GM10248 (cell line): ENCODE results near the gene KLHL20.
"Not testable (repeated sequence)": the region's sequence is repeated elsewhere in the genome, so short reads cannot be mapped to it uniquely, and the experiment has no call there.

Source experiments
- CTCF ChIA-PET: fragments of 300-600 bp; sonication (Branson Sonifier 250); formaldehyde crosslinking; extraction: SDS; loops from one replicate; lab custom pipeline; 2021; ENCODE audit warnings: antibody characterized with exemption; lab: Yijun Ruan, JAX
- POLR2A ChIA-PET: fragments of 350-650 bp; sonication (Branson Sonifier 250); formaldehyde crosslinking; extraction: SDS; loops from one replicate; lab custom pipeline; 2020; ENCODE audit warnings: antibody characterized with exemption; lab: Yijun Ruan, JAX
- DNase-seq: peaks from one replicate; pipeline ENCODE4 v3.0.0; 2012; ENCODE audit errors: extremely low spot score
- TF ChIP-seq, protein P1 (sequence below): IDR thresholded peaks from 2 replicates; pipeline ENCODE4 v1.5.1; 2012; ENCODE audit warnings: mild to moderate bottlenecking, low read depth; ENCODE audit errors: extremely low read depth, missing control alignments, control extremely low read depth

The KLHL20 gene

GRCh38 chr1:173798078-173798477 lies 83.3 kb downstream of the KLHL20 start:
- TF ChIP-seq, protein P1, sequence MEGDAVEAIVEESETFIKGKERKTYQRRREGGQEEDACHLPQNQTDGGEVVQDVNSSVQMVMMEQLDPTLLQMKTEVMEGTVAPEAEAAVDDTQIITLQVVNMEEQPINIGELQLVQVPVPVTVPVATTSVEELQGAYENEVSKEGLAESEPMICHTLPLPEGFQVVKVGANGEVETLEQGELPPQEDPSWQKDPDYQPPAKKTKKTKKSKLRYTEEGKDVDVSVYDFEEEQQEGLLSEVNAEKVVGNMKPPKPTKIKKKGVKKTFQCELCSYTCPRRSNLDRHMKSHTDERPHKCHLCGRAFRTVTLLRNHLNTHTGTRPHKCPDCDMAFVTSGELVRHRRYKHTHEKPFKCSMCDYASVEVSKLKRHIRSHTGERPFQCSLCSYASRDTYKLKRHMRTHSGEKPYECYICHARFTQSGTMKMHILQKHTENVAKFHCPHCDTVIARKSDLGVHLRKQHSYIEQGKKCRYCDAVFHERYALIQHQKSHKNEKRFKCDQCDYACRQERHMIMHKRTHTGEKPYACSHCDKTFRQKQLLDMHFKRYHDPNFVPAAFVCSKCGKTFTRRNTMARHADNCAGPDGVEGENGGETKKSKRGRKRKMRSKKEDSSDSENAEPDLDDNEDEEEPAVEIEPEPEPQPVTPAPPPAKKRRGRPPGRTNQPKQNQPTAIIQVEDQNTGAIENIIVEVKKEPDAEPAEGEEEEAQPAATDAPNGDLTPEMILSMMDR = no peak
- POLR2A ChIA-PET = no interaction called here
- CTCF ChIA-PET = interaction anchor here (0.9 to 1.5 kb wide), 2 partner anchors 15 to 27 kb away, joined by 3 to 6 read pairs; partner anchors contain the start of gene CENPL
- no peak for DNase-seq

GRCh38 chr1:173799995-173800394 lies 85.2 kb downstream of the KLHL20 start:
- DNase-seq, CTCF ChIA-PET, POLR2A ChIA-PET: not testable (repeated sequence)

DNA sequence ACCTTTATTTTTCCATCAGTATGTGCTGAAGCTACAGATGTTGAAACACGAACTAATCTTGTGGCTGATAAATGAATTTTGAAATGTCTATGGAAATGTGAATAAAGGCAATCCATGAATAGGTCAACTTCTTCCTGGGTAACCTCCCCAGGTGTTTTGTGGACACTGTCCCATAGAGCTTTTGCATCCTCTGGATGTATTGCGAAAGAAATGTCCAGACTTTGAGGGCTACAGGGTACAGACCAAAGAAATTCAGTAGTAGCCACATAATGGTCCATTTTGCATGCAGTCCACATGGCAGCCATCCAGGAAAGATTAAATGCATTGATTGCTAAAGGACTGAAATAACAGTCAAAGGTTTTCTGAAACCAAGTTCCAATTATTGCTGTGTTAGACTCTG lies 88.2 kb downstream of the KLHL20 start:
- ChIA-PET POLR2A (no interaction called here), CTCF (no interaction called here)
- TF ChIP-seq, protein P1 = no peak
- DNase-seq = no peak

DNA sequence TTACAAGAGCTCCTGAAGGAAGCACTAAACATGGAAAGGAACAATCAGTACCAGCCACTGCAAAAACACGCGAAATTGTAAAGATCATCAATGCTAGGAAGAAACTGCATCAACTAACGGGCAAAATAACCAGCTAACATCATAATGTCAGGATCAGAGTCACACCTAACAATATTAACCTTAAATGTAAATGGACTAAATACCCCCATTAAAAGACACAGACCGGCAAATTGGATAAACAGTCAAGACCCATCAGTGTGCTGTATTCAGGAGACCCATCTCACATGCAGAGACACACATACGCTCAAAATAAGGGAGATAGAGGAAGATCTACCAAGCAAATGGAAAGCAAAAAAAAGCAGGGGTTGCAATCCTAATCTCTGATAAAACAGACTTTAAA lies 98.9 kb downstream of the KLHL20 start:
- CTCF ChIA-PET, DNase-seq, POLR2A ChIA-PET: not testable (repeated sequence)

GRCh38 chr1:173818459-173818858 lies 103.7 kb downstream of the KLHL20 start:
- ChIA-PET POLR2A (no interaction called here), CTCF (interaction anchor here (0.8 to 2.9 kb wide), 4 partner anchors 36 to 1076 kb away, joined by 3 to 19 read pairs (median 3); no protein-coding TSS in a partner anchor)
- TF ChIP-seq, protein P1 = no peak
- DNase-seq = no peak

DNA sequence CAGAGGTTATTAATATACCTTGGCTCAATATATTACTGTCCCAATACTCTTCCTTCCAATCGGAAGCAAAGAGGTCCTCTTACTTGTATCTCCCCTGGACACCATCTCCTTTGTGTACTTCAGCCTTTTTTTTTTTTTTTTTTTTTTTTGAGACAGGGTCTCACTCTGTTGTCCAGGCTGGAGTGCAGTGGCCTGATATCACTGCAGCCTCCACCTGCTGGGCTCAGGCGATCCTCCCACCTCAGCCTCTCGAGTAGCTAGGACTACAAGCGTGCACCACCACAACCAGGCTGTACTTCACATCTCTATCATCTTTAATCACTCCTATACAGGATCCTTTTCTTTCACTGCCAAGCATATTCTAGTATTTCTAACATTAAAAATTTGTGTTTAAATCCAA lies 106.9 kb downstream of the KLHL20 start:
- TF ChIP-seq, protein P1 = no peak
- POLR2A ChIA-PET = no interaction called here

DNA sequence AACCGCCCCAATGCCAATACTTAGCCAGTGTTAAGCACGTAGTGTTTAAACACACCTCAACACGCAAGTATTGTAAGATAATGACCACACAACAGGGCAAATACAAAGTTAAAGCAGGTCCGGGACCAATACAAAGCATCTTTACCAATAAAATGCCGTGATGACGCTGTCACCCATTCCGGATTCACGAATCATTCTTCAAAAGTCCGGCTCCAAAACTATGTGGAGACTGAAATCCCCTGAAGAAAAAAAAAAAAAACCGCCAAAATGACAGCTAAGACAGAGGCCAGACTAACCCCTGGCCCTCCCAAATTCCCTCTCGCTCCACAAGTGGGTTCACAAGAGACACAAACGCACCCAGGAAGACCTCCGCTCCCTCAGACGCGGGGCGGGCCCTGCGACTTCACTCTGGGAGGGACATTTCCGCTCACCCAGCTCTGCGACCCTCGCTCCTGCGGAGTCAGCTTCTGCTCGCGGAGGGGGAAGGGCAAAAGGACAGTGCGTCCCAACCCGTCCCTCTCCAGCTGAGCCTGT lies 109.1 kb downstream of the KLHL20 start:
- ChIA-PET CTCF (interaction anchor here (0.9 to 4.0 kb wide), 3 partner anchors 394 to 1079 kb away, joined by 3 to 25 read pairs (median 3); no protein-coding TSS in a partner anchor), POLR2A (interaction anchor here (1.0 to 1.4 kb wide), 2 partner anchors 40 to 44 kb away, joined by 4 read pairs; partner anchors contain the start of gene GAS5)
- TF ChIP-seq, protein P1 = no peak
- DNase-seq = no peak

More for the DNA sequence above, 106.9 kb downstream of the KLHL20 start:
- no peak for DNase-seq
- CTCF ChIA-PET = no interaction called here
